Activated T-cell treated with anti-CD3 and anti-CD28 coated beads, Interleukin-2, amount 50 U/mL, for 72 hours (primary cell): ENCODE data around the gene NEURL3. TPM values are rescaled to one million over a fixed set of nuclear protein-coding genes. Genes with fewer than 3 reads are reported as not detected.
"Not testable (repeated sequence)": the region's sequence is repeated elsewhere in the genome, so short reads cannot be mapped to it uniquely, and the experiment has no call there.

Experiments used
- ATAC-seq, 2 donors: fragments of 150-1000 bp; cut with Tn5 transposase; replicated peaks in 1 of 2; 2 replicates each; pipeline ENCODE4 v1.10.0; 2021; ENCODE audit warnings: moderate library complexity in 2 of 2, mild to moderate bottlenecking in 1 of 2
- DNase-seq, 2 donors: peaks; one replicate each; pipeline ENCODE4 v3.0.0; 2021 to 2022; ENCODE audit warnings: mixed read lengths in 1 of 2
- H3K27ac Mint-ChIP-seq: one replicate; pipeline ENCODE4 v1.8.0; 2022; ENCODE audit warnings: mild to moderate bottlenecking, moderate library complexity, mixed read lengths
- H3K27me3 Mint-ChIP-seq: one replicate; pipeline ENCODE4 v1.8.0; 2022; ENCODE audit warnings: low read depth, mixed read lengths
- H3K36me3 Mint-ChIP-seq, 2 donors: one replicate each; pipeline ENCODE4 v1.8.0; 2022; ENCODE audit warnings: mixed read lengths in 2 of 2, mild to moderate bottlenecking in 1 of 2; ENCODE audit not compliant: insufficient read depth in 2 of 2
- H3K4me1 Mint-ChIP-seq: one replicate; pipeline ENCODE4 v1.8.0; 2022; ENCODE audit warnings: low read depth, mixed read lengths
- H3K4me3 Mint-ChIP-seq, 2 donors: one replicate each; pipeline ENCODE4 v1.8.0; 2022; ENCODE audit warnings: mild to moderate bottlenecking in 2 of 2, mixed read lengths in 2 of 2, moderate library complexity in 2 of 2
- H3K9me3 Mint-ChIP-seq, 2 donors: one replicate each; pipeline ENCODE4 v1.8.0; 2022; ENCODE audit warnings: mixed read lengths in 2 of 2
- total RNA-seq, 2 donors: library from RNA; stranded (reverse); gene quantifications; one replicate each; pipeline ENCODE4 v1.2.3, GENCODE V29; 2022

Gene NEURL3
- total RNA-seq, 2 donors from 2014 or later: 4.4 to 5.3 TPM

GRCh38 chr2:96503637-96504243 lies 1.4 kb downstream of the NEURL3 start:
- ATAC-seq: no peak
- Mint-ChIP-seq H3K36me3 (no peaks in the 10 kb centered on the region), H3K27ac (no peak overlapping the region), H3K9me3 (no peaks in the 10 kb centered on the region), H3K4me1 (peaks cover 40% of the 10 kb centered on the region), H3K4me3 (no peak overlapping the region), H3K27me3 (peaks cover 6% of the 10 kb centered on the region)
- DNase-seq: no peak

GRCh38 chr2:96502891-96503636 lies 2.1 kb downstream of the NEURL3 start:
- H3K36me3 Mint-ChIP-seq: no peaks in the 10 kb centered on the region
- no peak overlapping the region for H3K4me3 Mint-ChIP-seq
- H3K9me3 Mint-ChIP-seq: no peaks in the 10 kb centered on the region
- peaks cover 39% of the 10 kb centered on the region for H3K4me1 Mint-ChIP-seq
- no peak overlapping the region for H3K27ac Mint-ChIP-seq
- H3K27me3 Mint-ChIP-seq: peaks cover 6% of the 10 kb centered on the region
- ATAC-seq: no peak
- no peak for DNase-seq

- H3K9me3 Mint-ChIP-seq: no peaks in the 10 kb centered on the region
- peak overlapping the region; percentile 47 for H3K27ac Mint-ChIP-seq
- DNase-seq (no peak), ATAC-seq (peak; percentile 28 to 46)
- no peaks in the 10 kb centered on the region for H3K36me3 Mint-ChIP-seq
- H3K27me3 Mint-ChIP-seq: peaks cover 6% of the 10 kb centered on the region
- peak overlapping the region; percentile 28 to 67 for H3K4me3 Mint-ChIP-seq
- peaks cover 39% of the 10 kb centered on the region for H3K4me1 Mint-ChIP-seq
Observed at GRCh38 chr2:96501886-96502810, 3.0 kb downstream of the NEURL3 start.

GRCh38 chr2:96501471-96501874 lies 3.7 kb downstream of the NEURL3 start:
- Mint-ChIP-seq H3K4me3 (peak overlapping the region; percentile 28 to 67), H3K27ac (peak overlapping the region; percentile 47)
- peak in 1 of 2 donors; percentile 33 for DNase-seq

GRCh38 chr2:96500385-96501066 lies 4.6 kb downstream of the NEURL3 start:
- Mint-ChIP-seq H3K4me1 (peaks cover 45% of the 10 kb centered on the region), H3K36me3 (peaks cover 4 to 6% of the 10 kb centered on the region in 2 donors)

More at GRCh38 chr2:96501471-96501874, 3.7 kb downstream of the NEURL3 start:
- Mint-ChIP-seq H3K9me3 (no peaks in the 10 kb centered on the region), H3K27me3 (peaks cover 6% of the 10 kb centered on the region), H3K4me1 (peaks cover 38% of the 10 kb centered on the region), H3K36me3 (no peaks in the 10 kb centered on the region)
- ATAC-seq: peak; percentile 64 to 72

GRCh38 chr2:96499061-96499960 lies 5.8 kb downstream of the NEURL3 start:
- H3K27ac Mint-ChIP-seq: no peak overlapping the region
- peaks cover 6% of the 10 kb centered on the region for H3K27me3 Mint-ChIP-seq
- peaks cover 0 to 7% of the 10 kb centered on the region in 2 donors for H3K9me3 Mint-ChIP-seq
- no peak overlapping the region for H3K4me3 Mint-ChIP-seq
- peaks cover 38% of the 10 kb centered on the region for H3K4me1 Mint-ChIP-seq
- no peak for DNase-seq
- no peak for ATAC-seq
- peaks cover 7 to 12% of the 10 kb centered on the region in 2 donors for H3K36me3 Mint-ChIP-seq

More at GRCh38 chr2:96500385-96501066, 4.6 kb downstream of the NEURL3 start:
- Mint-ChIP-seq H3K4me3 (no peak overlapping the region), H3K9me3 (peaks cover 0 to 4% of the 10 kb centered on the region in 2 donors), H3K27me3 (peaks cover 6% of the 10 kb centered on the region), H3K27ac (no peak overlapping the region)
- DNase-seq (no peak), ATAC-seq (no peak)

- Mint-ChIP-seq H3K4me1 (peaks cover 38% of the 10 kb centered on the region), H3K36me3 (peaks cover 7 to 14% of the 10 kb centered on the region in 2 donors)
- DNase-seq, H3K27me3 Mint-ChIP-seq, H3K9me3 Mint-ChIP-seq, ATAC-seq, H3K27ac Mint-ChIP-seq, H3K4me3 Mint-ChIP-seq: not testable (repeated sequence)
Observed at GRCh38 chr2:96498611-96499010, 6.5 kb downstream of the NEURL3 start.

- Mint-ChIP-seq H3K4me1 (peaks cover 42% of the 10 kb centered on the region), H3K4me3 (no peak overlapping the region), H3K36me3 (peaks cover 9 to 16% of the 10 kb centered on the region in 2 donors), H3K27ac (no peak overlapping the region), H3K27me3 (peaks cover 6% of the 10 kb centered on the region), H3K9me3 (peaks cover 0 to 7% of the 10 kb centered on the region in 2 donors)
- no peak for DNase-seq
- peak in 1 of 2 donors; percentile 28 for ATAC-seq
Observed at GRCh38 chr2:96498021-96498431, 7.1 kb downstream of the NEURL3 start.

- Mint-ChIP-seq H3K4me3 (no peak overlapping the region), H3K27ac (no peak overlapping the region), H3K9me3 (peaks cover 0 to 7% of the 10 kb centered on the region in 2 donors), H3K4me1 (peaks cover 42% of the 10 kb centered on the region), H3K36me3 (peaks cover 10 to 16% of the 10 kb centered on the region in 2 donors), H3K27me3 (peaks cover 3% of the 10 kb centered on the region)
- ATAC-seq: no peak
- DNase-seq: no peak
Observed at GRCh38 chr2:96495982-96496629, 9.1 kb downstream of the NEURL3 start.

GRCh38 chr2:96494188-96494587 lies 11.0 kb downstream of the NEURL3 start:
- Mint-ChIP-seq H3K4me1 (peaks cover 51% of the 10 kb centered on the region), H3K27ac (no peak overlapping the region), H3K36me3 (peaks cover 10 to 16% of the 10 kb centered on the region in 2 donors), H3K9me3 (peaks cover 0 to 7% of the 10 kb centered on the region in 2 donors), H3K27me3 (no peaks in the 10 kb centered on the region), H3K4me3 (no peak overlapping the region)
- no peak for DNase-seq
- no peak for ATAC-seq

GRCh38 chr2:96493072-96493471 lies 12.1 kb downstream of the NEURL3 start:
- no peak for ATAC-seq
- no peak overlapping the region for H3K4me3 Mint-ChIP-seq

More at GRCh38 chr2:96493072-96493471, 12.1 kb downstream of the NEURL3 start:
- Mint-ChIP-seq H3K27ac (no peak overlapping the region), H3K27me3 (no peaks in the 10 kb centered on the region), H3K36me3 (peaks cover 12 to 16% of the 10 kb centered on the region in 2 donors), H3K9me3 (peaks cover 0 to 7% of the 10 kb centered on the region in 2 donors), H3K4me1 (peaks cover 57% of the 10 kb centered on the region)
- no peak for DNase-seq
